K562 (cell line): ENCODE data around the gene IRF6. TPM values are rescaled to one million over a fixed set of nuclear protein-coding genes. Genes with fewer than 3 reads are reported as not detected.

ENCODE experiments used
- ATAC-seq: fragments of 200-7000 bp; cut with Tn5 transposase; 3 replicates; pipeline ENCODE4 v1.9.1; 2020; ENCODE audit warnings: moderate library complexity
- BruUV-seq: library from RNA; stranded (reverse); fragments of 400-500 nt; replicated peaks from 2 replicates; lab custom pipeline; 2021; lab: Mats Ljungman, UMichigan
- CTCF ChIA-PET: fragments of 300-600 bp; formaldehyde crosslinking; extraction: SDS; loops from one replicate; lab custom pipeline; 2021; ENCODE audit warnings: low intra/inter-chr PET ratio; lab: Yijun Ruan, JAX
- POLR2A ChIA-PET: fragments of 300-600, 350-650 bp; sonication (Branson Sonifier 250); formaldehyde crosslinking; extraction: SDS; loops from one replicate; lab custom pipeline; 2021; ENCODE audit warnings: antibody characterized with exemption, inconsistent platforms; lab: Yijun Ruan, JAX
- DNase-seq, 4 experiments: peaks; one replicate each; pipeline versions ENCODE4 v3.0.0 to v3.0.0-alpha.2; 2011 to 2018; ENCODE audit warnings: low spot score in 3 of 4, mixed read lengths in 3 of 4; ENCODE audit errors: extremely low read depth in 1 of 4
- FAIRE-seq: peaks from 2 replicates; lab custom pipeline; 2011; peaks lifted over from hg19 to GRCh38; lab: Jason Lieb, UNC
- H2AFZ ChIP-seq: 2 replicates; pipeline ENCODE4 v1.6.0; 2011; ENCODE audit warnings: low read depth, low read length, control low read depth, inconsistent platforms
- H3K27ac ChIP-seq: fragments of 200-600 bp; 3 replicates; pipeline ENCODE4 v1.8.0; 2011; ENCODE audit warnings: low read depth, mild to moderate bottlenecking, control low read depth, inconsistent platforms, low read length, moderate library complexity, mixed read lengths; ENCODE audit errors: extremely low read depth
- H3K27me3 ChIP-seq, 2 experiments: fragments of 300-600 bp in 1 of 2; 2 replicates in 1 of 2; 3 replicates in 1 of 2; pipeline versions ENCODE4 v1.6.0 to v1.8.0; 2011; ENCODE audit warnings: inconsistent platforms in 2 of 2, low read length in 2 of 2, mild to moderate bottlenecking in 1 of 2, mixed read lengths in 1 of 2, moderate library complexity in 1 of 2; ENCODE audit not compliant: control insufficient read depth in 2 of 2, insufficient read depth in 2 of 2
- H3K36me3 ChIP-seq: fragments of 300-600 bp; 3 replicates; pipeline ENCODE4 v1.8.0; 2011; ENCODE audit warnings: mild to moderate bottlenecking, low read length, inconsistent platforms; ENCODE audit not compliant: control insufficient read depth, insufficient read depth
- H3K4me1 ChIP-seq, 2 experiments: fragments of 200-600 bp in 1 of 2; replicated peaks in 1 of 2; 2 replicates in 1 of 2; 3 replicates in 1 of 2; pipeline versions ENCODE4 v1.5.1 to v1.8.0; 2011; ENCODE audit warnings: inconsistent platforms in 2 of 2, low read length in 2 of 2, mild to moderate bottlenecking in 1 of 2, mixed read lengths in 1 of 2, moderate library complexity in 1 of 2; ENCODE audit not compliant: control insufficient read depth in 2 of 2, insufficient read depth in 2 of 2
- H3K4me2 ChIP-seq: 2 replicates; pipeline ENCODE4 v1.6.1; 2011; ENCODE audit warnings: low read length, control low read depth, inconsistent platforms, mixed read lengths; ENCODE audit not compliant: insufficient read depth
- H3K4me3 ChIP-seq: fragments of 200-600 bp; sonication (generic), shearing (Covaris generic); 2 replicates; pipeline ENCODE4 v1.5.1; 2016; ENCODE audit warnings: control low read depth, inconsistent platforms
- H3K79me2 ChIP-seq: fragments of 200-600 bp; 3 replicates; pipeline ENCODE4 v1.8.0; 2011; ENCODE audit warnings: low read length, inconsistent platforms; ENCODE audit not compliant: control insufficient read depth, insufficient read depth
- H3K9ac ChIP-seq, 2 experiments: 2 replicates each; pipeline versions ENCODE4 v1.6.0 to v1.6.1; 2011; ENCODE audit warnings: low read depth in 2 of 2, low read length in 2 of 2, control low read depth in 1 of 2, inconsistent platforms in 1 of 2, mild to moderate bottlenecking in 1 of 2, mixed read lengths in 1 of 2; ENCODE audit not compliant: insufficient read depth in 1 of 2
- H3K9me1 ChIP-seq: one replicate; pipeline ENCODE4 v1.6.0; 2011; ENCODE audit warnings: inconsistent platforms, mild to moderate bottlenecking, low read length, moderate library complexity; ENCODE audit not compliant: control insufficient read depth, insufficient read depth
- H3K9me3 ChIP-seq: replicated peaks from 2 replicates; pipeline ENCODE4 v1.5.1; 2011; ENCODE audit warnings: low read depth, low read length, inconsistent platforms; ENCODE audit not compliant: control insufficient read depth, insufficient read depth
- H4K20me1 ChIP-seq: replicated peaks from 2 replicates; pipeline ENCODE4 v1.6.1; 2011; ENCODE audit warnings: low read length, inconsistent platforms, mixed read lengths; ENCODE audit not compliant: control insufficient read depth, insufficient read depth
- CTBP1 ChIP-seq: fragments of 450-650 bp; IDR thresholded peaks from 2 replicates; pipeline ENCODE4 v1.6.1; 2016; ENCODE audit warnings: borderline replicate concordance
- SOX6 ChIP-seq: fragments of 450-650 bp; IDR thresholded peaks from 2 replicates; pipeline ENCODE4 v1.6.1; 2014; ENCODE audit warnings: mild to moderate bottlenecking
- WGBS: fragments of 100-300 bp; shearing (Covaris generic); methylation state at CpG from one replicate; pipeline ENCODE4 v1.1.6; 2016; ENCODE audit warnings: low coverage, mixed read lengths; ENCODE audit not compliant: insufficient coverage; ENCODE audit errors: missing lambda C conversion rate; 5-methylcytosine and 5-hydroxymethylcytosine counted together
- in situ Hi-C: fragments of 300-500 bp; cut with MboI; formaldehyde crosslinking; loops from 4 replicates; pipeline ENCODE4 v1.15.0; 2018; ENCODE audit warnings: inconsistent platforms, mixed read lengths
- intact Hi-C: fragments of 100-400 bp; cut with micrococcal nuclease; formaldehyde crosslinking; loops from 2 replicates; pipeline ENCODE4 v1.14.2; 2022
- polyA plus RNA-seq, 8 experiments: library from polyadenylated mRNA; depleted of rRNA in 4 of 8; stranded (reverse) in 5 of 8; unstranded in 3 of 8; fragments of >200 nt; fragmentation: Nextera tagmentation in 2 of 8; fragmentation: Illumina TruSeq in 1 of 8; extraction: Ambion mirVana in 2 of 8; extraction: Trizol in 1 of 8; gene quantifications; 2 replicates each; pipeline versions ENCODE4 v1.2.1 to v1.2.3, GENCODE V29; 2011 to 2014; ENCODE audit warnings: inconsistent platforms in 1 of 8, missing spikeins in 1 of 8
- total RNA-seq, 7 experiments: library from RNA; depleted of rRNA in 6 of 7; stranded (reverse); fragments of >200 nt in 6 of 7; fragmentation: Illumina TruSeq in 2 of 7; extraction: Trizol in 2 of 7; gene quantifications; 2 replicates each; pipeline versions ENCODE4 v1.2.1 to v1.2.3, GENCODE V29; 2011 to 2021; ENCODE audit warnings: low replicate concordance in 1 of 7
- TF ChIP-seq, protein P1 (sequence below), 2 experiments: IDR thresholded peaks in 1 of 2; conservative IDR thresholded peaks in 1 of 2; 2 replicates each; pipeline ENCODE4 v1.6.1; 2016; ENCODE audit warnings: low read depth in 2 of 2, mild to moderate bottlenecking in 1 of 2, missing compliant biosample characterization in 1 of 2, missing genetic modification characterization in 1 of 2, moderate library complexity in 1 of 2

The IRF6 gene
- total and polyA plus RNA-seq, 9 of the 15 experiments (the other 6 are each of a cell fraction or from before 2014, with no cell fraction given) = 0.03 to 0.65 (median 0.17) TPM

DNA sequence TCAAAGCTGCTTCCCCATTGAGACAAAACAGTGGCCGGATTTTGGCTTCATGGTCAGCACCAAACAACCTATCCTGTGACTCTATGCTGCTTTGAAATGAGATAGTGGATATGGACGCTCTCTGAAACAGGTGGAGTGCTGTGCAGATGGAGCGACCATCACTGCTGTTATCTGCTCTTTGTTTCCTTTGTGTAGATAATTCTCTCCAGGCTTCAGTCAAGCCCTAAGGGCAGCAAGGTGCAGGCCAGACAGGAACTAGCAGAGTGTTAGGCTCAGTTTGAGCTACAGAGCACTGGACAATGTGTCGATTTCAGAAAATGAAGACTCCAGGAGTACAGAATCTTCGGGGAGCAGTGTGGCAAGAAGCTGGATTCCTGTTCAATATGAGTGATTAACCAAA lies 4.8 kb upstream of the IRF6 start:
- no peak overlapping the region for H3K9ac ChIP-seq
- H3K79me2 ChIP-seq = no peaks in the 10 kb centered on the region
- intact Hi-C loops (no loop called here), in situ Hi-C loops (no loop called here)
- H3K9me1 ChIP-seq = peaks cover 1% of the 10 kb centered on the region
- no peak overlapping the region for H2AFZ ChIP-seq
- no peaks in the 10 kb centered on the region for H3K9me3 ChIP-seq
- H3K27me3 ChIP-seq = no peaks in the 10 kb centered on the region
- 5% methylated on average over 5 of the region's 5 CpGs for WGBS
- TF ChIP-seq, protein P1, sequence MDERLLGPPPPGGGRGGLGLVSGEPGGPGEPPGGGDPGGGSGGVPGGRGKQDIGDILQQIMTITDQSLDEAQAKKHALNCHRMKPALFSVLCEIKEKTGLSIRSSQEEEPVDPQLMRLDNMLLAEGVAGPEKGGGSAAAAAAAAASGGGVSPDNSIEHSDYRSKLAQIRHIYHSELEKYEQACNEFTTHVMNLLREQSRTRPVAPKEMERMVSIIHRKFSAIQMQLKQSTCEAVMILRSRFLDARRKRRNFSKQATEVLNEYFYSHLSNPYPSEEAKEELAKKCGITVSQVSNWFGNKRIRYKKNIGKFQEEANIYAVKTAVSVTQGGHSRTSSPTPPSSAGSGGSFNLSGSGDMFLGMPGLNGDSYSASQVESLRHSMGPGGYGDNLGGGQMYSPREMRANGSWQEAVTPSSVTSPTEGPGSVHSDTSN (CRISPR knock-in tag; IDR thresholded peaks at IDR 0.05; ENCODE audit: low read depth) = no peak
- TF ChIP-seq, protein P1 (tag; conservative IDR thresholded peaks at IDR 0.05; ENCODE audit: low read depth) = no peak
- 0 out of 2 replicates have a peak, but pooled peaks have one; percentile 21 for TF ChIP-seq SOX6
- peak; percentile 22; the same call in 1 of the 2 replicates for TF ChIP-seq CTBP1
- DNase-seq (no peak), ATAC-seq (no peak), FAIRE-seq (no peak)
- no peaks in the 10 kb centered on the region for H4K20me1 ChIP-seq
- peaks cover 16 to 23% of the 10 kb centered on the region in 2 experiments for H3K4me1 ChIP-seq
- no peak overlapping the region for H3K4me3 ChIP-seq
- no TSS peak for BruUV-seq
- no peaks in the 10 kb centered on the region for H3K36me3 ChIP-seq
- POLR2A ChIA-PET = interaction anchor here (0.6 to 2.1 kb wide), 8 partner anchors 8 to 454 kb away, joined by 3 to 8 read pairs (median 4); partner anchors contain the start of genes C1orf74 and UTP25
- H3K4me2 ChIP-seq = no peak overlapping the region
- no peak overlapping the region for H3K27ac ChIP-seq
- CTCF ChIA-PET = no interaction called here
